ENCODE measurements around the gene PGLYRP2.

Gene PGLYRP2

DNA sequence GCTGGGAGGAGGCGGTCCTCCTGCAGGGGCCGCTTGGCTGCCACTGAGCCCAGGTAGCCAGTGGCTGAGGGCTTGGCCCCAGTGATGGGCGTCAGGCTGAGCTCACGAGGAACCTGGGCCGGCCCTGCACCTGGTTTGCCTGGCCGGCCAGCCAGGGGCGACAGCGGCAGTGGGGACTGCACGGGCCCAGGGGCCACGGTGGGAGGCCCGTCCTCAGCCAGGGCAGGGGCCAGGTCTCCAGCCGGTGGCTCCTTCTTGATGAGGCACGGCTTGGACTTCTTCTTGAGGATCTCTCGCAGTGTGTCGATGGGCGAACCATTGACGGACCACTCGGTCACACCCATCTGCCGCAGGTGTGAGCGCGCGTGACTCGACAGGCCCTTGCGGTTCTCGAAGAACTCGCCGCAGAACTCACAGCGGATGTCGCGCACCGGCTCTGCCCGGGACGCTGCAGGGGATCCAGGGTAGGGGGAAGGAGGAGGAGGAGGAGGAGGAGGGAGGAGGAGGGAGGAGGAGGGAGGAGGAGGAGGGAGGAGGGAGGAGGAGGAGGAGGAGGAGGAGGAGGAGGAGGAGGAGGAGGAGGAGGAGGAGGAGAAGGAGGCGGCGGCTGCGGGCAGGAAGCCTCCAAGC is 53.9 kb downstream of the PGLYRP2 start:
- no peak for DNase-seq (ENCODE audit: low spot score)

DNA sequence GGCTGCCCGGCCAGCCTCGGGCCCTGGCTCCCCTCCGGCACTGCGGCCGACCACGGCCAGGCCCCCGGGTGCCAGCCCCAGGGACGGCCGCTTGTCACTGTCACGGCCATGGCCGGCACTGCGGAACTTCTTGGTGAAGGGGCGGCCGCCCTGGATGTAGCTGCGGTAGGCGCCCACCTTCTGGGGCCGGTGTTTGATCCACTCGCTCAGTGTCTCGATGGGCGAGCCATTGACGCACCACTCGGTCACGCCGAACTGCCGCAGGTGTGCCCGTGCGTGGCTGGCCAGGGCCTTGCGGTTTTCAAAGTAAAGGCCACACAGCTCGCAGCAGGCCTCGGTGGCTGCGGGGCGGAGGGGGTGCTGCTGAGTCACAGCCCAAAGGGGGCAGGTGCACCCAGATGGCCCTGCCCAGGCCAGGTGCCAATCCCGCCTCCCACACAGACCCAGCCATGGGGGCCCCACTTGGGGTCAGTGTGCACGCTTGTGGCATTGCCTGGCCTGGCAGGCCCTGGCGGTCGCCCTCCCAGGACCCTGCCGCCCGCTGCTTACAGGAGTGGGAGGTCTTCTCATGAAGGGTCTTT is 54.5 kb downstream of the PGLYRP2 start:
- DNase-seq (ENCODE audit: low spot score), result no peak

DNA sequence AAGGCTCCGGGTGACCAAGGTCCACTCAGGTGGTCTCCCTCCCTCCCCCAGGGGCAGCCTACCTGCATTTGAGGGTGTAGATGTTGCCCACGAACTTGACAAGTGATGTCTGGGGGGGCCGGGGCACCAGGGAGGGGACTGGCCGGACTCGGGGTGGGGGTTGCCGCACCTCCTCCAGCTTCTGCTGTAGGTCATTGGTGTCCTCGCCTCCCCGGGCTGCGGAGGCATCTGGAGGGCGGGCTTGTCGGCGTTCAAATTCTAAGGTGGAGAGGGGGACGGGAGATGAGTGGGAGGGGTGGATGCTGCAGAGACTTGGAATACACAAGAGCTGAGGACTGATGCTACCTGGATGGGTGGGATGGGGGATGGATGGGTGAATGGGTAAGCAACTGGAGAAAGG is 55.2 kb downstream of the PGLYRP2 start:
- DNase-seq (ENCODE audit: low spot score), result no peak

DNA sequence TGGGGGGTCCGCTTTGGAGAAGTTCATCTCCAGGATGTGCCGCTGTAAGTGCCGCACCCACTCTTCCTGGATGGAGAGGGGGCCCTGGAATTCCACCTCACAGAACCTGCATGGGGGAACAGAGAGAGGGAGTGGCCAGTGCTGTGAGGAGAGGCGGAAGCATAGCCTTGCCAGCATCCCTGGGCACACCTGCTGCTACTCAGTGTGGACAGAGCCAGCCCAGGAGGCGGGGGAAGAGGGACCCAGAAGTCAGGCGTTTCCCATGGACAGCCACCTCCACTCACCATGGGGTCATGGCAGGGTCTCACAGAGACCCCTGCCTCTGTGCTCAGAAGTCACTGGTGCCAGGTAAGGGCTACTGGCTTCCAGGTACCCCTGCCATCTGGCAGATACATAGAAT is 56.2 kb downstream of the PGLYRP2 start:
- DNase-seq (ENCODE audit: low spot score), result no peak

DNA sequence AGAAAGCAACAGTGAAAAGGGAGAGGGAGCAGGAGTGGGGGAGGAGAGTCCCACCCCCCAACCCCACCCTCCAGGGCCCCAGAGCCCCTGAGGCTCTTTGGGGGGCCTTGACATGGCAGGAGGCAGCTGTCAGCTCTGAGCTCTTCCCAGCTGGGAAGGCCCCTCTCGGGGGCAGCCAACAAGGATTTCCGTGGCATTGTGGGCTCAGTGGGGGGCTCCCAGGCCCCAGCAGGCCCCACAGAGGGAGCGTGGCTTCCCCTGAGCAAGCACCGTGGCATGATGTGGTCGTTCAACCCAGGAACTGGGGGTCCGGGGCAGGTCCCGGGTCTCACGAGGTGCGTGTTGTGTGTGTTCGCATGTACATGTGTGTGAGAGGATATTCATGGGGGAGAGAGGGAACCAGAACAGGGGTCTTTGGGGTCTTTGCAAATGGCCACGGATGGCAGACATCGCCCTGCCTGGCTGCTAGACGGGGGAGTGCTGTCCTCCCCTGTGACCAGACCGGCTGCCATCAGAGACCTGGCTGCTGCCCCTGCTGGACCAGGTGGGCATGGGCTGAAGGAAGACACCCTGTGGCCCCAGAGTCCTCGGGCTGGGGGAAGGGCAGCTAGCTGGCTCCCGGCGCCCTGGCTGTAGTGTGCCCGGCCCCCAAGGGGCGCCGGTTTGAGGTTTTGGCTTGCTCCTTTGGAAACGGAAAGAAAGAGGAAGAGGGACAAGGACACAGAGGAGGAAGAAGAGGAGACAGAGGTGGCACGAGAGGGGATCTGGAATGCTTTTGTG is 56.8 kb downstream of the PGLYRP2 start:
- no peak for DNase-seq (ENCODE audit: low spot score)

DNA sequence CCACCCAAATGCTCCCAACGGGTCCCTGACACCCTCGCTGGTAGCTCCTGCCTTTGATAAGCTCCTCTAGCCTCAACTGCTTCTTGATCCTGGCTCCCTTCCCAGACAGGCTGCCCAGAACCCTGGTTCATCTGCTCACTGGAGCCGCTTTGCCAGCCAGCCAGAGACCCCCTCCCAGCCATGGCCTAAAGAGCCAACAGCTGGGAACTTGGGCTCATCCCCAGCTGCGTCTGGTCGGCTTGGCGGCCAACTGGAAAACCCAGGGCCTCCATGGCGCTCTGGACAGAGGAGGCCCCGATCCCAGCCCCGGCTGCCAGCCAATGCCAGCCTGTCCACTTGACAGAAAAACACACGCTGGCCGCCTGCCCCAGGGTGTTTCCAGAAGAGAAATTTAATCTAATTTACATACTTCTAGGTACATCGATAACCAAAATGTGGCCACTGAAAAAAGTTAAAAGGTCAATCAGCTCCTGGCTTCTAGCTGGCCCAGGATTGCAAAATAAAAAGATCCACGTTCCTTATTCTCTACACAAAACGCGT is 57.5 kb downstream of the PGLYRP2 start:
- DNase-seq (ENCODE audit: low spot score), result no peak

DNA sequence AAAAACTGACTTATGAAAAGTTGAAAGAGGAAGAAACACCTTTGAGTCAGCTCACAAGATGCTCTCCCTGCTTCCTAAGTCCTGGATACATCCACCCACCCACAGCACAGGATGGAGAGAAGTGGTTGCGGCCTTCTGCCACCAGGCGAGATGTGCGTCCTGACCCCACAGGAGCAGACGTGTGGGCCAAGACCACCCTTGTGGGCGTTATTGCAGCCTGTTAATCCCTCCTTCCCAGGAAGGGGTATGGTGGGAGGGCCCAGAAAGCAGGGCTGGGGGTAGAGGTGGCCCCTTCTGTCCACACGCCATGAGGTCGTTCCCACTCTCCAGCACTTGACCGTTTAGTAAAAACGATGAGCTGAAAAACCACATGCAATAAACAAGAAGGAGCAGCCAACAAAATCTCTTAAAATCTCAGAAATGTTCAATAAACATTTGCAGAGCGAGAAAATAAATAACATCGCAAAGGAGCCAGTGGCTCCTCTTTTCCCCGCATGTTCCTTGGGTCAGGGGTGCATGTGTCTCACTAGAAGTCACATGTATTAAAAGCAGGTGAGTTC is 58.1 kb downstream of the PGLYRP2 start:
- no peak for DNase-seq (ENCODE audit: low spot score)

DNA sequence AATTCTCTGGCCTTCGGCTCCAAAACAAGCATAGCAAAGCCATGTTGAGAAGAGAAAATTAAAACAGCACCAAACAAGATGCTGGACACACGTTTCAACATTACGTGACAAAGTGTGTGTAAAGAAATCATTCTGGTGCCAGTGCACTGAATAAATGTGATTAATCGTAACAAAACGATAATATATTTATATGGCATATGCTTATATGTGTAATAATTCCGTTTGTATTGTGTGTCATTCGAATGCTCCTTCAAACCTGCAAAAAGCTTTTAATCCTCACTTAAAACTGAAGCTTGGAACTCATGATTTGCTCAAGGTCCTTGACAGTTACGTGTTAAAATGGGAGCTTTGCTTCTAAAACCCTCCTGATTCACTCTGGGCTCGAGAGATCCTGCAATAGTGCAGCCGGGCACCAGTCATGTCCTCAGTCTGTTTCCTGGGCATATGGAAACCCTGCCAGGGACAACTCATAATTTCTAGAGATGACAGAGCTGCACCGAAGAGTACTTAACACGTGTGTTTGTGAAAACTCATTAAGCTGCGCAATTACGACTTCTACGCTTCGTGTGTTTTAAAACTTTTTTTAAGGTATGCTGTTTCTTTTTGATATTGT is 59.8 kb downstream of the PGLYRP2 start:
- peak; percentile 16 for DNase-seq (ENCODE audit: low spot score)

All from kidney tubule cell (primary cell).